GM21529 (cell line): ENCODE data around the gene WDR49.
"Not testable (repeated sequence)": the region's sequence is repeated elsewhere in the genome, so short reads cannot be mapped to it uniquely, and the experiment has no call there.

ENCODE experiments used
- ATAC-seq: cut with Tn5 transposase; IDR thresholded peaks from one replicate; pipeline ENCODE4 v1.9.1; 2021; ENCODE audit not compliant: unreplicated experiment

WDR49 gene

GRCh38 chr3:167615030-167615429 is 38.7 kb downstream of the WDR49 start:
- ATAC-seq = no peak

DNA sequence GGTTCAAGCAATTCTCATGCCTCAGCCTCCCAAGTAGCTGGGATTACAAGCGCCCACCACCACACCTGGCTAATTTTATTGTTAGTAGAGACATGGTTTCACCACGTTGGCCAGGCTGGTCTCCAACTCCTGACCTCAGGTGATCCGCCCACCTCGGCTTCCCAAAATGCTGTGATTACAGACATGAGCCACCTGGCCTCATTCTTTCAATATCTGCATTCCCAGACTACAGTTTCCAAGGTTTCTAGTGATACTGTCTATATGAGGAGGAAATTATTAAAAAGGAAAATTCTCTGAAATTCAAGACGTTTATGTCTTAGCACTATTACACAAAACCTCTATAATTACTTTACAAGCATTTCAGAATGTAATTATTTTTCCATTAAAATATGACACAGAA is 39.5 kb downstream of the WDR49 start:
- not testable (repeated sequence) for ATAC-seq

DNA sequence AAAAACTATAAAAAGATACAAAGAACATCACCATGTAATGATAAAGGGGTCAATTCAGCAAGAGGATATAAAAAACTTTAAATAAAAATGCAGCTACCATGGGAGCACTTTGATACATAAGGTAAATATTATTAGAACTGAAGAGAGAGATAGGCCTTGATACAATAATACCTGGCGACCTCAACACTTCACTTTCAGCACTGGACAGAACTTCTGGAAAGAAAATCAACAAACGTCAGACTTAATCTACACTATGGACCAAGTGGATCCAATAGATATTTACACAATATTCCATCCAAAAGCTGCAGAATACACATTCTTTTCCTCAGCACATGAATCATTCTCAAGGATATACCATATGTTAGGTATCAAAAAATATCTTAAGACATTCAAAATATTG is 42.0 kb downstream of the WDR49 start:
- ATAC-seq = no peak

DNA sequence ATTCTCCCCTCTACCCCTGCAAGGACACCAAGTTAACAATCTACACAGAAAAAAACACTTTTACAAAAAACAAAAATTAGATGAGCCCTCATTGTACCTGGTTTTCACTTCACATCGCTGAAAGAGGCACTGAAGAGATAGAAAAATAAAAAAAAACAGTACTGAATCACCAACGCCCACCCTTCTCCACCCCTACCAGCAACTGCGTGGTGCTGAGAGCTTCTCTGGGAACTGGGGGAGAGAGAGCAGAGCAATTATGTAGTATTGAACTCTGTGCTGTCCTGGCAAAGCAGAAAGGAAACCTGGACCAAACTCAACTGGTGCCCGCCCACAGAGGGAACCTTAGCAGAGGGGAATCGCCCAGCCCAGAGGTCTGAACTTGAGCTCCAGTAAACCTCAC is 44.6 kb downstream of the WDR49 start:
- no peak for ATAC-seq

GRCh38 chr3:167606836-167607235 is 46.9 kb downstream of the WDR49 start:
- no peak for ATAC-seq

DNA sequence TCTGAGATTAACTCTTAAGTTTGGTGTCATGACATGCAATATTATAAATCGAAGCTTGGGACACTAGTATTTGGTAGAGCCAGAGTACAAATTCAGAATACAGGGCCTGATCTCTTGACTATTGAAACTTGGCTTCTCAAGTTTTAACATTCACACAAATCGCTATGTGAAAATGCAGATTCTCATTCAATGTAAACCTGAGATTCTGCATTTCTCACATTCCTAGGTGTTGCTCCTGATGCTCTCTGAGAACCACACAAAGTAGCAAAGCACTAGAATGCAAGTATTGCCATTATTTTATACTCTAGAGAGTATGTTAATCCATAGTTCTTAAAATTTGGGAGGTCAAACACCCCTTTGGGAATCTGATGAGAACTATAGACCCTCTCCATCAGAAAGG is 47.9 kb downstream of the WDR49 start:
- no peak for ATAC-seq

- ATAC-seq = no peak
Observed at GRCh38 chr3:167602041-167602440, 51.7 kb downstream of the WDR49 start.

DNA sequence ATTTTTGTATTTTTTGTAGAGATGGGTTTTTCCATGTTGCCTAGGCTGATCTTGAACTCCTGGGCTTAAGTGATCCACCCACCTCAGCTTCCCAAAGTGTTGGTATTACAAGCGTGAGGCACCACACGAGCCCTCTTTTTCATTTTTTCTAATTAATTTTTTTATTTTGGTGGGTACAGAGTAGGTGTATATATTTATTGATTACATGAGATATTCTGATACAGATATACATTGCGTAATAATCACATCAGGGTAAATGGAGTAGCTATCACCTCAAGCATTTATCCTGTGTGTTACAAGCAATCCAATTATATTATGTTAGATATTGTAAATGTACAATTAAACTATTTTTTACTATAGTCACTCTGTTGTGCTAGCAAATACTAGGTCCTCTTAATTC is 66.1 kb downstream of the WDR49 start:
- ATAC-seq = no peak

DNA sequence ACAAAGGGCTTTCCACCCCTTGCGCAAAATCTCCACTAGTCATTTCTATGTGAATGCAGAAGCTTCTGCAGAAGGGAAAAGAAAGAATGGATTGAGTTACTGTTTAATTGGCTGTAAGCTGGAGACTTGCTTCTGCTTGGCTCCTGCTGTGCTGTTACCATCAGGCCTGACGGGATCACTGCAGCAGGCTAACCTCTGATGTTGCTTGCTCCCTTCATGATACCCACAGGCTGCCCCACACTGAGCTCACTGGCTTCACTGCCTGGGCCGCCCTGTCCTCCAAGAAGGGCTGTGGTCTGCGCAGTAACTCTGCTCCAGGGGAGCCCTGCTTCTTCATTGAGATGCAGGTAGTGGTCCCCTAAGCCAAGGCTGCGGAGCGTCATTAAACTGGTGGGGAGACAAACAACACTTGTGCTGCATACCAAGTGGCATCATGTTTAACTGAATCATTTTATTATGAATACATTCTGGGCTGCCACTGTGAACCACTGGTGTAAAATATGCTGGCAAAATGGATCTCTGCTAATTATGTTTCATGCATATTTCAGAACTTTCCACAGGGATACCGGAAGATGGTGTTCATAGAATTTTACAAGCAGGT is 78.6 kb downstream of the WDR49 start:
- no peak for ATAC-seq

GRCh38 chr3:167572991-167573390 is 80.8 kb downstream of the WDR49 start:
- ATAC-seq = no peak

DNA sequence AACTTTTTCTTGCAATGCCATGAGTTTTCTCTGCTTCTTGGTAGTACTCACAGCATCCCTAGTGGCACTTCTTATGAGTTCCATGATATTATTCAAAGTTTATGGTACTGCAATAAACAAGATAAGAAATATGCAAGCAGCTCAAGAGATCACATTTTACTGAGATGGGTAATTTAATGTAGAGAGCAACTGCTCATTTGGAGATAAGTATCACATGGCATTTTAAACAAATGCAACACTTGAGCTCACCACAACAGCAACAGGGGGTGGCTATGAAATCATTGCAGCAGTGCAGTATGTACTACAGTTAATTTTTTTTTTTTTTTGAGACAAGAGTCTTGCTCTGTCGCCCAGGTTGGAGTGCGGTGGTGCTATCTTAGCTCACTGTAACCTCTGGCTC is 85.1 kb downstream of the WDR49 start:
- no peak for ATAC-seq

GRCh38 chr3:167565489-167565888 is 88.3 kb downstream of the WDR49 start:
- no peak for ATAC-seq

GRCh38 chr3:167564612-167565011 is 89.1 kb downstream of the WDR49 start:
- no peak for ATAC-seq

- no peak for ATAC-seq
Observed at GRCh38 chr3:167559924-167560323, 93.8 kb downstream of the WDR49 start.

DNA sequence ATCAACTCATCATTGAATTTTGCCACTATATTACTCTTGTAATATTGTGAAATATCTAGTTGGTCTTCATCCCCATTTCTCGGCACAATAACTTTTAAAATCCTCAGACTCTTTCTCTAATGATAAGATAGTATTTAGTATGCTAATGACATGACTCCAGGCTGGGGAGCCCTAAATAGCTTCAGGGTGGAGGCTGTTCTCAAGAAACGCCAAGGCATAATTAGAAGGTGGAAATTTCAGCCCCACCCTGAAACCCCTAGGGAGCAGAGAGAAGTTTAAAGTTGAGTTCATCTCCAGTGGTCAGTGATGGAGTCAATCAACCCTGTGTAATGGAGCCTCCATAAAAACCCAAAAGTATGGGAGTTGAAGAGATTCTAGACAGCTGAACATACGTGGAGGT is 98.8 kb downstream of the WDR49 start:
- ATAC-seq = no peak

DNA sequence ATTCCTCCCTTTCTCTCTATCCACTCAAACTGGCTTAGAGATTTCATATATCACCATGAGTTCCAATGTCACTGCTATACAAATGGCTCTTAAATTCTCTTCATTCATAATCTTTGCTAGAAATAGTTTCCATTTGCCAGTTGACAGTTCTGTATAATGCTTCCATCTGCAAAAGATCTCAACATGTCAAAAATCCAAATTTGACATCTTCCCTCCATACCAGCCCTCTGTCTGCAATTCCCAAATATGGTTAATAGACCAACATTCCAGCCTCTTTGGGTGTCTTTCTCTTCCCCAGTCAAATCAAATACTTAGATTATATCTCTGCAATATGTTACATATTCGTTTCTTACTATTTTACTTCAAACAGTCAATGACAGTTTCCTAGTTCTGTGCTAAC is 115.7 kb downstream of the WDR49 start:
- ATAC-seq = no peak

DNA sequence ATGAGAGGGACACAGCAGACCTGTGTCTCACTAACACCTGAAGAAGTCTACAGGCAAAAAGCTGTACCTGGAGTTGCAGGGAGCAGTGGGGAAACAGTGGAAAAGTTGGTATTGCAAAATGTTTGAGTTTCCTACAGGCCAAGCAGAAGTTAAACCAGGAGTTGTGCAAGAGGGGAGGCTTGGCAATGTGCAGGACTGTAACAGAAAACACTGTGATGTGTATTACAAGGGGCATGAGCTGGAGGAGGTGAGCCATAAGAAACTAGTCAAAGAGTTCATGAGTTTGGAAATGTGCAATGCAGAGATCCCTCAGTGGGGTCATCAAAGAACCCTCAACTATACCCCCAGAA is 132.8 kb downstream of the WDR49 start:
- ATAC-seq = no peak

GRCh38 chr3:167520266-167521005 is 133.3 kb downstream of the WDR49 start:
- no peak for ATAC-seq

DNA sequence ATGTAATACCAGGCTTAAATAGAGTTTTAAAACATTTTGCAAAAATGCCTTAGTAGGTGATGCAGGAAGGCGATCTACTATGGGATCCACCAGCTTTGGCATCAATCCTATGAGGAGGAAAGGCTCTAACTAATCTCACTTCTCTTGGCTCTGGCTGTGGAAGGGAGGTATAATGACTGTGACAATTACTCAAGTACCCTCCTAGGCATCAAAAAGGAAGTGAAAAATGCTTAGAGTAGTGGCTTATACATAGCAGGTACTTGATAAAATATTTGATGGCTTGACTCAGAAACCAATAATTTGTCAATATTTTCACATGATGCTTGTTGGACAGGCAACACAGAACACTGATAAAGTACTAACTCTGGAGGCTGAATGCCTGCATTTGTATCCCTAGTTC is 145.8 kb downstream of the WDR49 start:
- ATAC-seq = no peak

DNA sequence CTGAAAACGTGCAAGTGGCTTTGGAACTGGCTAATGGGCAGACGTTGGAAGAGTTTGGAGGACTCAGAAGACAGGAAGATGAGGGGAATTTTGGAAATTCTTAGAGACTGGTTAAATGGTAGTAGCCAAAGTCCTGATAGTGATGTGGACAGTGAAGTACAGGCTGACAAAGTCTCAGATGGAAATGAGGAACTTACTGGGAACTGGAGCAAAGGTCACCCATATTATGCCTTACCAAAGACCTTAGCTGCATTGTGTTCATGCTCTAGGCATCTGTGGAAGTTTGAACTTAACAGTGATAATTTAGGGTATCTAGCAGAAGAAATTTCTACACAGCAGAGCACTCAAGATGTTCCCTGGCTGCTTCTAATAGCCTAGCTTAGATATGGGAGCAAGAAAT is 151.3 kb downstream of the WDR49 start:
- ATAC-seq = no peak

DNA sequence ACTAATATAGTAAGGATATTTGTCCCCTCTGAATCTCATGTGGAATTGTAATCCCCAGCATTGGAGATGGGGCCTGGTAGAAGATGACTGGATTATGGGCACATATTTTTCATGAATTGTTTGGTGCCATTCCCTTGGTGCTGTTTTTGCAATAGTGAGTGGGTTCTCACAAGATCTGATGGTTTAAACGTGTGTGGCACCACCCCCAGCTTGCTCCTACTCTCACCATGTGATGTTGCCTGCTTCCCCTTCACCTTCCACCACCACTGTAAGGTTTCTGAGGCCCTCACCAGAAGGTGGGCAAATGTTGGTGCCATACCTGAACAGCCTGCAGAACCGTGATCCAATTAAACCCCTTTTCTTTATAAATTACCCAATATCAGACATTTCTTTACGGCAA is 151.8 kb downstream of the WDR49 start:
- ATAC-seq = no peak

DNA sequence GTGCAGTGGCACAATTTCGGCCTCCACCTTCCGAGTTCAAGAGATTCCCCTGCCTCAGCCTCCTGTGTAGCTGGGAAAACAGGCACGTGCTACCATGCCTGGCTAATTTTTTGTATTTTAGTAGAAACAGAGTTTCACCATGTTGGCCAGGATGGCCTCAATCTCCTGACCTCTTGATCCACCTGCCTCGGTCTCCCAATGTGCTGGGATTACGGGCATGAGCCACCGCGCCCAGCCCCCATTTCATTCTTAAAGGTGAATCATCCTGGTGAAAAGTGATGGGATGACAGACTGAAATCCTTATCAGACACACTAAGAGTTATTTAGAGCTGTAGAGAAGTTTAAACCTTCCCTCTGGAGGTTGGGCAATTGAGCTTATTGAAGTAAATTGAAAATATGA is 155.8 kb downstream of the WDR49 start:
- ATAC-seq = no peak

DNA sequence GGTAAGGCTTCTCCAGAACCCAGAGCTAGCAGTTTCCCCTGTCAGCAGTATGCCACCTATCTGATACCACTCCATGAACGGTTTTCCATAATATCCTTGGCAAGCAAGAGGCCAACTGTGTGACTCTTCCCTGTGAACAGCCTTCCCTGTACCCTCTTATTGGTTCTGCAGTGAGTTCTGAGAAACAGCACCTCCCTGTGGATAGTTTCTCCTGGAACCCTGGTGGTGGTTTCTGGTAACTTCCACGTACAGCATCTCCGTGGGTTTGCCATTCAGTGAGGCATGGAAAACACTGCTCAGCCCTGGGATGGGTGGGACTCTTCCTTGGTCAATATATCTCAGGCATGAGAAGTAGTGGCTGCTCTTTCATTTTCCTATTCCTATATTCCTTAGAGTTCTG is 160.5 kb downstream of the WDR49 start:
- ATAC-seq = peak; percentile 57
